Central memory CD8-positive, alpha-beta T cell (primary cell): Measurements from ENCODE around the gene ABTB1.

Source experiments
- ATAC-seq: fragments of 150-1000 bp; cut with Tn5 transposase; replicated peaks from 2 replicates; pipeline ENCODE4 v1.10.0; 2022; ENCODE audit warnings: mild to moderate bottlenecking, moderate FRiP score, moderate number of reproducible peaks; ENCODE audit not compliant: poor library complexity, severe bottlenecking; ENCODE audit errors: extremely low read depth
- DNase-seq, 2 donors: peaks; one replicate each; pipeline ENCODE4 v3.0.0; 2021; ENCODE audit warnings: low spot score in 2 of 2
- H3K27ac Mint-ChIP-seq: one replicate; pipeline ENCODE4 v1.8.0; 2022; ENCODE audit warnings: low read depth, mild to moderate bottlenecking, moderate library complexity, mixed read lengths
- H3K27me3 Mint-ChIP-seq: one replicate; pipeline ENCODE4 v1.8.0; 2022; ENCODE audit warnings: mixed read lengths
- H3K36me3 Mint-ChIP-seq: one replicate; pipeline ENCODE4 v1.8.0; 2022; ENCODE audit warnings: mild to moderate bottlenecking, moderate library complexity, mixed read lengths; ENCODE audit not compliant: insufficient read depth
- H3K4me1 Mint-ChIP-seq: one replicate; pipeline ENCODE4 v1.8.0; 2022; ENCODE audit warnings: mixed read lengths
- H3K4me3 Mint-ChIP-seq: one replicate; pipeline ENCODE4 v1.8.0; 2022; ENCODE audit warnings: mild to moderate bottlenecking, moderate library complexity, mixed read lengths
- H3K9me3 Mint-ChIP-seq: one replicate; pipeline ENCODE4 v1.8.0; 2022; ENCODE audit warnings: mixed read lengths

Gene ABTB1

GRCh38 chr3:127718245-127718915, 45.6 kb downstream of the ABTB1 start:
- Mint-ChIP-seq H3K4me1 (no peaks in the 10 kb centered on the region), H3K27me3 (peaks cover 23% of the 10 kb centered on the region), H3K27ac (no peak overlapping the region), H3K4me3 (no peak overlapping the region), H3K36me3 (no peaks in the 10 kb centered on the region), H3K9me3 (no peaks in the 10 kb centered on the region)
- no peak for DNase-seq
- ATAC-seq = no peak

- no peaks in the 10 kb centered on the region for H3K9me3 Mint-ChIP-seq
Measured at GRCh38 chr3:127718916-127719290, 46.2 kb downstream of the ABTB1 start.

GRCh38 chr3:127719369-127719768, 46.6 kb downstream of the ABTB1 start:
- H3K4me1 Mint-ChIP-seq = no peaks in the 10 kb centered on the region
- no peak overlapping the region for H3K4me3 Mint-ChIP-seq
- no peaks in the 10 kb centered on the region for H3K36me3 Mint-ChIP-seq
- peaks cover 23% of the 10 kb centered on the region for H3K27me3 Mint-ChIP-seq
- DNase-seq (no peak), ATAC-seq (no peak)
- H3K27ac Mint-ChIP-seq = no peak overlapping the region
- H3K9me3 Mint-ChIP-seq = no peaks in the 10 kb centered on the region

More at GRCh38 chr3:127718916-127719290, 46.2 kb downstream of the ABTB1 start:
- ATAC-seq = no peak
- Mint-ChIP-seq H3K27me3 (peaks cover 23% of the 10 kb centered on the region), H3K27ac (no peak overlapping the region), H3K4me1 (no peaks in the 10 kb centered on the region), H3K4me3 (no peak overlapping the region), H3K36me3 (no peaks in the 10 kb centered on the region)
- DNase-seq = no peak

- H3K9me3 Mint-ChIP-seq = no peaks in the 10 kb centered on the region
- H3K27ac Mint-ChIP-seq = no peak overlapping the region
- DNase-seq = no peak
- no peak overlapping the region for H3K4me3 Mint-ChIP-seq
- H3K36me3 Mint-ChIP-seq = no peaks in the 10 kb centered on the region
- H3K27me3 Mint-ChIP-seq = peaks cover 25% of the 10 kb centered on the region
- no peaks in the 10 kb centered on the region for H3K4me1 Mint-ChIP-seq
- ATAC-seq = no peak
Measured at GRCh38 chr3:127720161-127720823, 47.5 kb downstream of the ABTB1 start.

- H3K4me1 Mint-ChIP-seq = no peaks in the 10 kb centered on the region
- ATAC-seq (no peak), DNase-seq (no peak)
- no peaks in the 10 kb centered on the region for H3K36me3 Mint-ChIP-seq
- H3K27me3 Mint-ChIP-seq = peaks cover 25% of the 10 kb centered on the region
- H3K4me3 Mint-ChIP-seq = no peak overlapping the region
- H3K9me3 Mint-ChIP-seq = no peaks in the 10 kb centered on the region
- no peak overlapping the region for H3K27ac Mint-ChIP-seq
Measured at GRCh38 chr3:127720985-127721935, 48.5 kb downstream of the ABTB1 start.

- no peaks in the 10 kb centered on the region for H3K4me1 Mint-ChIP-seq
- no peaks in the 10 kb centered on the region for H3K9me3 Mint-ChIP-seq
- no peaks in the 10 kb centered on the region for H3K36me3 Mint-ChIP-seq
- peaks cover 25% of the 10 kb centered on the region for H3K27me3 Mint-ChIP-seq
- H3K4me3 Mint-ChIP-seq = no peak overlapping the region
- no peak overlapping the region for H3K27ac Mint-ChIP-seq
- DNase-seq (no peak), ATAC-seq (no peak)
Measured at GRCh38 chr3:127722091-127722784, 49.5 kb downstream of the ABTB1 start.

- Mint-ChIP-seq H3K36me3 (no peaks in the 10 kb centered on the region), H3K4me3 (no peak overlapping the region), H3K4me1 (no peaks in the 10 kb centered on the region), H3K27ac (no peak overlapping the region), H3K27me3 (peaks cover 25% of the 10 kb centered on the region), H3K9me3 (no peaks in the 10 kb centered on the region)
- DNase-seq = no peak
- no peak for ATAC-seq
Measured at GRCh38 chr3:127723011-127723567, 50.3 kb downstream of the ABTB1 start.

- Mint-ChIP-seq H3K27me3 (peaks cover 32% of the 10 kb centered on the region), H3K4me3 (no peak overlapping the region), H3K27ac (no peak overlapping the region), H3K36me3 (no peaks in the 10 kb centered on the region), H3K9me3 (no peaks in the 10 kb centered on the region), H3K4me1 (no peaks in the 10 kb centered on the region)
- ATAC-seq = no peak
- no peak for DNase-seq
Measured at GRCh38 chr3:127726894-127727293, 54.1 kb downstream of the ABTB1 start.

- ATAC-seq (no peak), DNase-seq (no peak)
- Mint-ChIP-seq H3K4me3 (no peak overlapping the region), H3K36me3 (no peaks in the 10 kb centered on the region), H3K27me3 (peaks cover 48% of the 10 kb centered on the region), H3K4me1 (no peaks in the 10 kb centered on the region), H3K27ac (no peak overlapping the region), H3K9me3 (no peaks in the 10 kb centered on the region)
Measured at GRCh38 chr3:127728417-127729015, 55.8 kb downstream of the ABTB1 start.

GRCh38 chr3:127729556-127730056, 56.9 kb downstream of the ABTB1 start:
- Mint-ChIP-seq H3K9me3 (no peaks in the 10 kb centered on the region), H3K27ac (no peak overlapping the region), H3K4me1 (no peaks in the 10 kb centered on the region), H3K27me3 (peaks cover 44% of the 10 kb centered on the region), H3K4me3 (no peak overlapping the region), H3K36me3 (no peaks in the 10 kb centered on the region)
- DNase-seq (no peak), ATAC-seq (no peak)

GRCh38 chr3:127730171-127730570, 57.4 kb downstream of the ABTB1 start:
- no peak overlapping the region for H3K4me3 Mint-ChIP-seq
- ATAC-seq = no peak
- no peak for DNase-seq
- peaks cover 44% of the 10 kb centered on the region for H3K27me3 Mint-ChIP-seq
- no peak overlapping the region for H3K27ac Mint-ChIP-seq
- no peaks in the 10 kb centered on the region for H3K4me1 Mint-ChIP-seq
- no peaks in the 10 kb centered on the region for H3K9me3 Mint-ChIP-seq
- no peaks in the 10 kb centered on the region for H3K36me3 Mint-ChIP-seq
